WI38 (cell line): Measurements from ENCODE around the gene PSMC3IP.

Source experiments
- H3K4me3 ChIP-seq: 2 replicates; pipeline ENCODE4 v1.5.1; 2011; ENCODE audit warnings: low read depth, mild to moderate bottlenecking, control low read depth, low read length
- CTCF ChIP-seq: IDR thresholded peaks from 2 replicates; pipeline ENCODE4 v1.5.1; 2012; ENCODE audit warnings: low read depth, mild to moderate bottlenecking, control low read depth, low read length

Gene PSMC3IP

GRCh38 chr17:42555122-42555622 lies 22.4 kb downstream of the PSMC3IP start:
- no peak for TF ChIP-seq CTCF
- H3K4me3 ChIP-seq, result peak overlapping the region; percentile 81

- peak overlapping the region; percentile 81 for H3K4me3 ChIP-seq
- no peak for TF ChIP-seq CTCF
Measured at GRCh38 chr17:42554250-42555121, 23.0 kb downstream of the PSMC3IP start.

- peak overlapping the region; percentile 81 for H3K4me3 ChIP-seq
- TF ChIP-seq CTCF, result no peak
Measured at GRCh38 chr17:42553866-42554249, 23.7 kb downstream of the PSMC3IP start.

- peak overlapping the region; percentile 81 for H3K4me3 ChIP-seq
- TF ChIP-seq CTCF, result no peak
Measured at GRCh38 chr17:42553161-42553818, 24.2 kb downstream of the PSMC3IP start.

GRCh38 chr17:42552736-42553135 lies 24.8 kb downstream of the PSMC3IP start, which contains the start of gene HSD17B1:
Gene HSD17B1, plus strand, starts transcription at chr17:42552923. Its CDS starts 11 bp downstream, at chr17:42552934.
- peak within 1 kb of the TSS; percentile 81 for H3K4me3 ChIP-seq

GRCh38 chr17:42548993-42549755 lies 28.4 kb downstream of the PSMC3IP start:
- no peak overlapping the region for H3K4me3 ChIP-seq
- no peak for TF ChIP-seq CTCF

GRCh38 chr17:42548070-42548837 lies 29.3 kb downstream of the PSMC3IP start:
- no peak for TF ChIP-seq CTCF
- peak overlapping the region; percentile 20; the same call in 1 of the 2 replicates for H3K4me3 ChIP-seq
